ENCODE results near the gene COX6A1. TPM values are rescaled to one million over a fixed set of nuclear protein-coding genes. Genes with fewer than 3 reads are reported as not detected.

The COX6A1 gene
- total RNA-seq, 1 donor from 2014 or later = 388 TPM

DNA sequence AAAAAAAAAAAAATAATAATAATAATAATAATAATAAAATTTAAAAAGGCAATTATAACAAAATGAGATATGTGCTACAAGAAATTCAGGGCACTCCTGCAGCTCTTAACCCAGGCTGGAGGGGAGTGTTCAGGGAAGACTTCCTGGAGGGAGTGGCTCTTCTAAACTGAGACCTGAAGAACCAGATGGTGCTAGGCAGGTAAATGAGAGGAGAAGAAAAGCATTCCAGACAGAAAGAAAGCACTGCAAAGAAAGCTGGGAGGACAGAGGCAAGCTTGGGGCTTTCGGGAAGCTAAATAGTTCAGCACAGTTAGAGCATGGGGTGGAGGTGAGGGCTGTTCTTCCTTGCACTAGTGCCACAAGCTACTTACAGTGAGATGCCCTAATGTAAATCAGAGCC, 41.5 kb downstream of the COX6A1 start:
- H3K4me2 ChIP-seq (ENCODE audit: low read length) = no peak overlapping the region
- peaks cover 5% of the 10 kb centered on the region for H3K4me1 ChIP-seq (ENCODE audit: insufficient read depth, low read length)
- Mint-ChIP-seq H3K27me3 (ENCODE audit: low read depth, unreplicated experiment) (no peaks in the 10 kb centered on the region), H3K27ac (ENCODE audit: unreplicated experiment) (no peak overlapping the region), H3K9me3 (ENCODE audit: unreplicated experiment) (no peaks in the 10 kb centered on the region), H3K4me1 (ENCODE audit: low read depth, unreplicated experiment) (peaks cover 16% of the 10 kb centered on the region), H3K36me3 (ENCODE audit: low read depth, unreplicated experiment) (peaks cover 8% of the 10 kb centered on the region), H3K4me3 (ENCODE audit: unreplicated experiment) (no peak overlapping the region)
- no peak for DNase-seq (ENCODE audit: low read depth)
- FAIRE-seq = no peak
- no peaks in the 10 kb centered on the region for H3K9me3 ChIP-seq (ENCODE audit: insufficient read depth, low read depth, low read length)
- H4K20me1 ChIP-seq (ENCODE audit: insufficient read depth, low read length) = peaks cover 5% of the 10 kb centered on the region
- H3K4me3 ChIP-seq (ENCODE audit: insufficient read depth, low read depth, low read length) = no peak overlapping the region
- H2AFZ ChIP-seq (ENCODE audit: low read depth, low read length) = no peak overlapping the region
- TF ChIP-seq EZH2 (IDR thresholded peaks at IDR 0.05; ENCODE audit: insufficient read depth, low read length) = no peak
- H3K79me2 ChIP-seq (ENCODE audit: insufficient read depth, low read length) = peaks cover 4% of the 10 kb centered on the region
- no peak overlapping the region for H3K27ac ChIP-seq (ENCODE audit: low read depth, low read length)
- no peak overlapping the region for H3K9ac ChIP-seq (ENCODE audit: low read length)
- no peaks in the 10 kb centered on the region for H3K27me3 ChIP-seq (ENCODE audit: insufficient read depth, low read length)
- no peaks in the 10 kb centered on the region for H3K36me3 ChIP-seq (ENCODE audit: insufficient read depth, low read length)

GRCh38 chr12:120480211-120480610, 42.3 kb downstream of the COX6A1 start:
- DNase-seq (ENCODE audit: low read depth) = no peak
- Mint-ChIP-seq H3K27ac (ENCODE audit: unreplicated experiment) (no peak overlapping the region), H3K4me1 (ENCODE audit: low read depth, unreplicated experiment) (peaks cover 8% of the 10 kb centered on the region), H3K27me3 (ENCODE audit: low read depth, unreplicated experiment) (no peaks in the 10 kb centered on the region), H3K9me3 (ENCODE audit: unreplicated experiment) (no peaks in the 10 kb centered on the region), H3K4me3 (ENCODE audit: unreplicated experiment) (no peak overlapping the region), H3K36me3 (ENCODE audit: low read depth, unreplicated experiment) (peaks cover 8% of the 10 kb centered on the region)
- Histone ChIP-seq H3K4me3 (ENCODE audit: insufficient read depth, low read depth, low read length) (no peak overlapping the region), H3K4me1 (ENCODE audit: insufficient read depth, low read length) (no peaks in the 10 kb centered on the region), H4K20me1 (ENCODE audit: insufficient read depth, low read length) (peaks cover 5% of the 10 kb centered on the region), H3K79me2 (ENCODE audit: insufficient read depth, low read length) (peaks cover 2% of the 10 kb centered on the region), H3K36me3 (ENCODE audit: insufficient read depth, low read length) (no peaks in the 10 kb centered on the region), H3K9ac (ENCODE audit: low read length) (no peak overlapping the region), H3K9me3 (ENCODE audit: insufficient read depth, low read depth, low read length) (no peaks in the 10 kb centered on the region), H3K4me2 (ENCODE audit: low read length) (no peak overlapping the region), H3K27ac (ENCODE audit: low read depth, low read length) (no peak overlapping the region), H2AFZ (ENCODE audit: low read depth, low read length) (no peak overlapping the region), H3K27me3 (ENCODE audit: insufficient read depth, low read length) (no peaks in the 10 kb centered on the region)
- FAIRE-seq = no peak
- no peak for TF ChIP-seq CTCF (IDR thresholded peaks at IDR 0.05; ENCODE audit: insufficient read depth, low read depth, low read length)
- TF ChIP-seq EZH2 (IDR thresholded peaks at IDR 0.05; ENCODE audit: insufficient read depth, low read length) = no peak

GRCh38 chr12:120481022-120481767, 43.3 kb downstream of the COX6A1 start:
- FAIRE-seq = no peak
- Histone ChIP-seq H3K9ac (ENCODE audit: low read length) (no peak overlapping the region), H3K27me3 (ENCODE audit: insufficient read depth, low read length) (no peaks in the 10 kb centered on the region), H4K20me1 (ENCODE audit: insufficient read depth, low read length) (peaks cover 5% of the 10 kb centered on the region), H3K4me3 (ENCODE audit: insufficient read depth, low read depth, low read length) (no peak overlapping the region), H3K79me2 (ENCODE audit: insufficient read depth, low read length) (no peaks in the 10 kb centered on the region), H3K36me3 (ENCODE audit: insufficient read depth, low read length) (no peaks in the 10 kb centered on the region), H2AFZ (ENCODE audit: low read depth, low read length) (no peak overlapping the region), H3K4me2 (ENCODE audit: low read length) (no peak overlapping the region), H3K9me3 (ENCODE audit: insufficient read depth, low read depth, low read length) (no peaks in the 10 kb centered on the region), H3K4me1 (ENCODE audit: insufficient read depth, low read length) (no peaks in the 10 kb centered on the region), H3K27ac (ENCODE audit: low read depth, low read length) (no peak overlapping the region)
- no peak for DNase-seq (ENCODE audit: low read depth)
- H3K4me1 Mint-ChIP-seq (ENCODE audit: low read depth, unreplicated experiment) = peaks cover 2% of the 10 kb centered on the region
- H3K4me3 Mint-ChIP-seq (ENCODE audit: unreplicated experiment) = no peak overlapping the region
- H3K9me3 Mint-ChIP-seq (ENCODE audit: unreplicated experiment) = no peaks in the 10 kb centered on the region
- H3K36me3 Mint-ChIP-seq (ENCODE audit: low read depth, unreplicated experiment) = peaks cover 8% of the 10 kb centered on the region
- no peak for TF ChIP-seq CTCF (IDR thresholded peaks at IDR 0.05; ENCODE audit: insufficient read depth, low read depth, low read length)
- TF ChIP-seq EZH2 (IDR thresholded peaks at IDR 0.05; ENCODE audit: insufficient read depth, low read length) = no peak
- H3K27ac Mint-ChIP-seq (ENCODE audit: unreplicated experiment) = no peak overlapping the region
- H3K27me3 Mint-ChIP-seq (ENCODE audit: low read depth, unreplicated experiment) = no peaks in the 10 kb centered on the region
